B cell (primary cell): Measurements from ENCODE around the gene PIM1. TPM values are rescaled to one million over a fixed set of nuclear protein-coding genes. Genes with fewer than 3 reads are reported as not detected.
A peak's percentile ranks its signal among the peaks of the same experiment; 100 is the strongest.

Experiments
- ATAC-seq: fragments of 200-7000 bp; cut with Tn5 transposase; one replicate; pipeline ENCODE4 v1.10.0; 2021; ENCODE audit warnings: low read depth, mild to moderate bottlenecking, moderate number of reproducible peaks, moderate library complexity
- CTCF ChIA-PET: fragments of 350-600 bp; sonication (Branson Sonifier 250); formaldehyde crosslinking; loops from one replicate; lab custom pipeline; 2021; ENCODE audit warnings: antibody characterized with exemption, inconsistent platforms; lab: Charles Lee
- POLR2A ChIA-PET: fragments of 350-600 bp; sonication (Branson Sonifier 250); formaldehyde crosslinking; loops from one replicate; lab custom pipeline; 2021; ENCODE audit warnings: antibody characterized with exemption; lab: Charles Lee
- DNase-seq: peaks from one replicate; pipeline ENCODE4 v3.0.0; 2013
- H2AFZ ChIP-seq: 2 replicates; pipeline ENCODE4 v1.6.1; 2012; ENCODE audit warnings: mild to moderate bottlenecking, low read depth, low read length; ENCODE audit not compliant: insufficient read depth, poor library complexity, severe bottlenecking
- H3K27ac ChIP-seq, 2 donors: 1 replicate in 1 of 2; 2 replicates in 1 of 2; pipeline ENCODE4 v1.5.1; 2012 to 2013; ENCODE audit warnings: low read length in 2 of 2, mild to moderate bottlenecking in 2 of 2, moderate library complexity in 1 of 2
- H3K27me3 ChIP-seq, 4 experiments: fragments of 200-600 bp in 1 of 4; sonication (generic) in 1 of 4; replicated peaks in 1 of 4; 1 replicate in 2 of 4; 2 replicates in 2 of 4; pipeline versions ENCODE4 v1.6.1 to v1.7.0; 2013 to 2016; ENCODE audit warnings: low read length in 3 of 4, mild to moderate bottlenecking in 2 of 4, mixed read lengths in 1 of 4, moderate library complexity in 1 of 4; ENCODE audit not compliant: insufficient read depth in 4 of 4, control insufficient read depth in 3 of 4; ENCODE audit errors: control extremely low read depth in 1 of 4
- H3K36me3 ChIP-seq, 2 experiments: replicated peaks in 1 of 2; 1 replicate in 1 of 2; 2 replicates in 1 of 2; pipeline versions ENCODE4 v1.6.1 to v1.7.1; 2013; ENCODE audit warnings: low read length in 1 of 2; ENCODE audit not compliant: insufficient read depth in 2 of 2, control insufficient read depth in 1 of 2; ENCODE audit errors: control extremely low read depth in 1 of 2, extremely low read depth in 1 of 2
- H3K4me1 ChIP-seq, 2 donors: fragments of 200-600 bp in 1 of 2; sonication (generic) in 1 of 2; 1 replicate in 1 of 2; 2 replicates in 1 of 2; pipeline versions ENCODE4 v1.5.1 to v1.6.1; 2013 to 2017; ENCODE audit warnings: low read length in 2 of 2; ENCODE audit not compliant: control insufficient read depth in 2 of 2, insufficient read depth in 2 of 2
- H3K4me2 ChIP-seq: replicated peaks from 2 replicates; pipeline ENCODE3; 2012; ENCODE audit warnings: mild to moderate bottlenecking, low read depth, low read length; ENCODE audit not compliant: poor library complexity, severe bottlenecking
- H3K4me3 ChIP-seq, 5 experiments: fragments of 200-600 bp in 1 of 5; sonication (generic) in 1 of 5; 1 replicate in 3 of 5; 2 replicates in 2 of 5; pipeline versions ENCODE4 v1.5.1 to v1.7.0; 2011 to 2016; ENCODE audit warnings: low read length in 4 of 5, mild to moderate bottlenecking in 4 of 5, low read depth in 2 of 5, control low read depth in 1 of 5, moderate library complexity in 1 of 5; ENCODE audit not compliant: insufficient read depth in 1 of 5; ENCODE audit errors: control extremely low read depth in 1 of 5, extremely low read depth in 1 of 5
- H3K79me2 ChIP-seq: fragments of 200-600 bp; sonication (generic); one replicate; pipeline ENCODE4 v1.6.0; 2016; ENCODE audit warnings: low read length; ENCODE audit not compliant: control insufficient read depth, insufficient read depth
- H3K9ac ChIP-seq: fragments of 200-600 bp; sonication (generic); 2 replicates; pipeline ENCODE4 v1.6.1; 2017; ENCODE audit warnings: mild to moderate bottlenecking, low read length, moderate library complexity
- H3K9me3 ChIP-seq, 3 donors: one replicate each; pipeline versions ENCODE4 v1.6.1 to v1.7.1; 2013; ENCODE audit warnings: low read length in 2 of 3; ENCODE audit not compliant: control insufficient read depth in 2 of 3, insufficient read depth in 1 of 3; ENCODE audit errors: control extremely low read depth in 1 of 3
- H4K20me1 ChIP-seq: 2 replicates; pipeline ENCODE4 v1.6.0; 2012; ENCODE audit warnings: mild to moderate bottlenecking, low read length; ENCODE audit not compliant: insufficient read depth, control insufficient read depth, poor library complexity, severe bottlenecking
- H3K27ac Mint-ChIP-seq: one replicate; pipeline ENCODE4 v1.8.0; 2021; ENCODE audit warnings: mixed read lengths
- H3K27me3 Mint-ChIP-seq: one replicate; pipeline ENCODE4 v1.8.0; 2021; ENCODE audit warnings: mixed read lengths
- H3K4me1 Mint-ChIP-seq: one replicate; pipeline ENCODE4 v1.8.0; 2021; ENCODE audit warnings: mixed read lengths
- H3K4me3 Mint-ChIP-seq: one replicate; pipeline ENCODE4 v1.8.0; 2021; ENCODE audit warnings: mixed read lengths
- H3K9me3 Mint-ChIP-seq: one replicate; pipeline ENCODE4 v1.8.0; 2022; ENCODE audit warnings: mixed read lengths; ENCODE audit not compliant: insufficient read depth
- CTCF ChIP-seq: fragments of 200-600 bp; IDR thresholded peaks from one replicate; pipeline ENCODE4 v1.8.0; 2022; ENCODE audit warnings: antibody characterized with exemption, mild to moderate bottlenecking
- EZH2 ChIP-seq: IDR thresholded peaks from 2 replicates; pipeline ENCODE4 v1.6.1; 2012; ENCODE audit warnings: borderline replicate concordance, low read depth, mild to moderate bottlenecking, moderate library complexity, low read length; ENCODE audit not compliant: insufficient read depth, poor library complexity, severe bottlenecking
- WGBS: methylation state at CpG from one replicate; pipeline ENCODE4 v1.1.5; 2013; ENCODE audit warnings: missing lambda C conversion rate; ENCODE audit not compliant: insufficient coverage; 5-methylcytosine and 5-hydroxymethylcytosine counted together
- intact Hi-C: fragments of 100-400 bp; cut with micrococcal nuclease; formaldehyde crosslinking; loops from one replicate; pipeline ENCODE4 v1.10.0; 2022
- polyA plus RNA-seq: library from polyadenylated mRNA; depleted of rRNA; stranded (reverse); fragments of >200 nt; gene quantifications from 2 replicates; pipeline ENCODE4 v1.2.3, GENCODE V29; 2012
- total RNA-seq, 2 donors: library from RNA; stranded (reverse); fragments of 120-200 nt in 1 of 2; gene quantifications; 1 replicate in 1 of 2; 2 replicates in 1 of 2; pipeline versions ENCODE4 v1.2.3 to v1.2.4, GENCODE V29; 2013 to 2022

PIM1 gene
- total and polyA plus RNA-seq, 2 donors (not counting 1 experiment from before 2014, with no cell fraction given), result 13.6 to 102 TPM

DNA sequence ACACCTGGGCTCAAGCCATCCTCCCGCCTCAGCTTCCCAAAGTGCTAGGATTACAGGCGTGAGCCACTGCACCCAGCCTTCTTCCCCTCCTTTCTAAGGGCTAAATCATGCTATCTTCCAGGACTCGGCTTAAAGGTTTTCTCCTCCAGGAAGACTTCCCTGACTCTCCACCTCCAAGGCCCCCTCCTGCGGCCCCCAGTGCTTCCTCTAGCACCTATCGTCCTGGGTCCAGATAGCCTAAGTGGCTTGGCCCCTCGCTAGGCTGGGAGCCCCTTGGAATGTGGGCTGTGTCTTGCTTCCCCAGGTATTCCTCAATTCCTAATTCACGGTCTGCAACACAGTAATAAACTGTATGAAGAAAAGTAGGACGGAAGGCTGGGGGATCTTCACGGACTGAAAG, 36.7 kb downstream of the PIM1 start:
- no peak for ATAC-seq
- Histone ChIP-seq H3K27ac (no peak overlapping the region), H3K9ac (no peak overlapping the region), H2AFZ (no peak overlapping the region), H3K36me3 (no peaks in the 10 kb centered on the region), H3K4me2 (no peak overlapping the region), H3K4me1 (peaks cover 6 to 12% of the 10 kb centered on the region in 2 donors), H3K4me3 (no peak overlapping the region), H3K9me3 (no peaks in the 10 kb centered on the region), H3K27me3 (peaks cover 0 to 4% (median 0%) of the 10 kb centered on the region in 4 experiments), H4K20me1 (no peaks in the 10 kb centered on the region), H3K79me2 (no peaks in the 10 kb centered on the region)
- intact Hi-C loops, result no loop called here
- no peak overlapping the region for H3K27ac Mint-ChIP-seq
- WGBS, result 100% methylated on average over 6 of the region's 9 CpGs
- ChIA-PET CTCF (interaction anchor here (1.0 to 17.8 kb wide), 8 partner anchors 13 to 447 kb away, joined by 3 to 587 read pairs (median 6); partner anchors contain the start of gene PIM1), POLR2A (no interaction called here)
- no peak for DNase-seq
- no peaks in the 10 kb centered on the region for H3K9me3 Mint-ChIP-seq
- no peak overlapping the region for H3K4me3 Mint-ChIP-seq
- H3K4me1 Mint-ChIP-seq, result peaks cover 18% of the 10 kb centered on the region
- TF ChIP-seq CTCF, result no peak
- no peak for TF ChIP-seq EZH2
- no peaks in the 10 kb centered on the region for H3K27me3 Mint-ChIP-seq

- Mint-ChIP-seq H3K9me3 (no peaks in the 10 kb centered on the region), H3K4me1 (peaks cover 14% of the 10 kb centered on the region), H3K4me3 (no peak overlapping the region), H3K27me3 (no peaks in the 10 kb centered on the region), H3K27ac (peak overlapping the region; percentile 3)
- Histone ChIP-seq H3K27me3 (peaks cover 0 to 4% (median 0%) of the 10 kb centered on the region in 4 experiments), H3K27ac (no peak overlapping the region), H3K4me3 (no peak overlapping the region), H3K4me2 (no peak overlapping the region), H3K9me3 (no peaks in the 10 kb centered on the region), H3K36me3 (no peaks in the 10 kb centered on the region), H2AFZ (no peak overlapping the region), H3K79me2 (no peaks in the 10 kb centered on the region), H4K20me1 (no peaks in the 10 kb centered on the region), H3K9ac (no peak overlapping the region), H3K4me1 (peaks cover 4 to 12% of the 10 kb centered on the region in 2 donors)
- 58% methylated on average over 7 of the region's 7 CpGs for whole genome bisulfite sequencing
- intact Hi-C loops, result loop anchor here (1.0 kb wide), 3 partner anchors 14 to 157 kb away; no protein-coding TSS in a partner anchor
- ATAC-seq (peak; percentile 95), DNase-seq (peak; percentile 88)
- peak; percentile 85 for TF ChIP-seq CTCF
- no peak for TF ChIP-seq EZH2
- CTCF ChIA-PET, result interaction anchor here (1.0 to 17.8 kb wide), 15 partner anchors 14 to 449 kb away, joined by 3 to 587 read pairs (median 6); partner anchors contain the start of genes PIM1 and PPIL1
- POLR2A ChIA-PET, result no interaction called here
Observed at GRCh38 chr6:37207903-37208456, 38.0 kb downstream of the PIM1 start.
